OCI-LY3 (cell line): ENCODE results near the gene NBPF3.
"Not testable (repeated sequence)": the region's sequence is repeated elsewhere in the genome, so short reads cannot be mapped to it uniquely, and the experiment has no call there.

Experiments
- H2AFZ ChIP-seq: fragments of 200-600, 300-600 bp; shearing (Covaris generic); 2 replicates; pipeline ENCODE4 v1.6.0; 2014; ENCODE audit warnings: antibody characterized with exemption, low read depth, low read length
- H3K27ac ChIP-seq: fragments of 200-600, 300-600 bp; sonication (generic); 2 replicates; pipeline ENCODE4 v1.5.1; 2014; ENCODE audit warnings: mild to moderate bottlenecking, low read length, moderate library complexity, mixed read lengths
- H3K27me3 ChIP-seq: fragments of 200-600, 300-600 bp; sonication (generic); 2 replicates; pipeline ENCODE4 v1.6.1; 2014; ENCODE audit warnings: low read depth, low read length, mixed read lengths
- H3K36me3 ChIP-seq: fragments of 200-600, 300-600 bp; sonication (generic); replicated peaks from 2 replicates; pipeline ENCODE3; 2014; ENCODE audit warnings: low read depth, low read length, mixed read lengths
- H3K4me1 ChIP-seq: fragments of 300-600, 200-600 bp; sonication (generic); 2 replicates; pipeline ENCODE4 v1.6.1; 2014; ENCODE audit warnings: low read length, mixed read lengths
- H3K4me2 ChIP-seq: fragments of 200-600, 300-600 bp; sonication (generic); 2 replicates; pipeline ENCODE4 v1.6.1; 2014; ENCODE audit warnings: low read length, mixed read lengths
- H3K4me3 ChIP-seq: fragments of 300-600, 200-600 bp; sonication (generic); 2 replicates; pipeline ENCODE4 v1.5.1; 2014; ENCODE audit warnings: antibody characterized with exemption, mild to moderate bottlenecking, low read length, moderate library complexity
- H3K79me2 ChIP-seq: fragments of 300-600, 200-600 bp; shearing (Covaris generic); 2 replicates; pipeline ENCODE4 v1.6.1; 2014; ENCODE audit warnings: mild to moderate bottlenecking, low read length, mixed read lengths
- H3K9ac ChIP-seq: fragments of 300-600, 200-600 bp; shearing (Covaris generic); 2 replicates; pipeline ENCODE4 v1.6.0; 2014; ENCODE audit warnings: mild to moderate bottlenecking, low read length, moderate library complexity
- H3K9me3 ChIP-seq: fragments of 200-600, 300-600 bp; shearing (Covaris generic); 2 replicates; pipeline ENCODE4 v1.6.1; 2014; ENCODE audit warnings: low read length, mixed read lengths; ENCODE audit not compliant: insufficient read depth
- H4K20me1 ChIP-seq: fragments of 200-600, 300-600 bp; sonication (generic); 2 replicates; pipeline ENCODE4 v1.6.1; 2016; ENCODE audit warnings: low read length, mixed read lengths; ENCODE audit not compliant: insufficient read depth
- EZH2phosphoT487 ChIP-seq: fragments of 200-600 bp; shearing (Covaris generic); IDR thresholded peaks from 2 replicates; pipeline ENCODE4 v1.6.1; 2018; ENCODE audit warnings: antibody characterized with exemption, mixed run types, low read depth
- TF ChIP-seq, protein P1 (sequence below): fragments of 200-600, 300-600 bp; sonication (generic); IDR thresholded peaks from 2 replicates; pipeline ENCODE4 v1.5.1; 2014; ENCODE audit warnings: antibody characterized with exemption, low read length, low read depth

The NBPF3 gene

DNA sequence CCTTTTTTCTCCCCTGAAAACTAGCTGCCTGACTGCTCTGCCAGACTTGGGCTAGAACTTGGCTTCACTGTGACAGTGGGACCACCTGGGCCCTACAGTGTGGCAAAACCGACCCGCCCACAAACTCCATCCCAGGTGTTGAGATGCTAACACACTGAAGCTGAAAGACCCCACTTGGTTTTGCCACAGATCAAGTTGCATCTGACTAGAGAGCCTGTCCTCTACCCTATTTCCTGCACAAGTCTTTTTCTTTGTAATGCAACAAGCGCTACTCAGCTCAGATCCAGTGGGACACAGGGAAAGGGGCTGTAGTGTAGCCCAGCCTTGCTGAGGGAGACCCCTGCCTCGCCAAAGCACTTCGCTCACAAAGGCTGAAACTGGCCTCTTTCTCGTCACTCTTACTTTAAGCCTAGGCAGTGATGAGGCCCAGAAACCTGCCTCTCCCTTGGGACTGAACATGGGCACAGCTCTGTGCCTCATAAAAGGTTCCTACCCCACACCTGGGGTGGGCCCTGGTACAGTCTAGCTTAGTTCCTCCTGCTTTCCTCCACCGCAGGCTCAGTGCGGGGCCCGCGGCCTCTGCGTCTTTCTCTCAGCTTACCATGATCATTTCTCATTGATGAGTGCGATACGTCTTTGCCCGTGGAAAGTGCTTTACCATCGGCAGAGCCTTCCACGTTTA, 79.0 kb downstream of the NBPF3 start:
- Histone ChIP-seq H3K4me3 (peak overlapping the region; percentile 53), H3K27ac (peak overlapping the region; percentile 95), H3K4me1 (peaks cover 97% of the 10 kb centered on the region), H3K9ac (peak overlapping the region; percentile 70), H3K9me3 (peaks cover 3% of the 10 kb centered on the region; the same call in 1 of the 2 replicates), H2AFZ (peak overlapping the region; percentile 59; the same call in 1 of the 2 replicates), H3K79me2 (no peaks in the 10 kb centered on the region), H3K4me2 (peak overlapping the region; percentile 69), H4K20me1 (no peaks in the 10 kb centered on the region), H3K27me3 (no peaks in the 10 kb centered on the region), H3K36me3 (no peaks in the 10 kb centered on the region)
- TF ChIP-seq EZH2phosphoT487 = no peak
- TF ChIP-seq, protein P1, sequence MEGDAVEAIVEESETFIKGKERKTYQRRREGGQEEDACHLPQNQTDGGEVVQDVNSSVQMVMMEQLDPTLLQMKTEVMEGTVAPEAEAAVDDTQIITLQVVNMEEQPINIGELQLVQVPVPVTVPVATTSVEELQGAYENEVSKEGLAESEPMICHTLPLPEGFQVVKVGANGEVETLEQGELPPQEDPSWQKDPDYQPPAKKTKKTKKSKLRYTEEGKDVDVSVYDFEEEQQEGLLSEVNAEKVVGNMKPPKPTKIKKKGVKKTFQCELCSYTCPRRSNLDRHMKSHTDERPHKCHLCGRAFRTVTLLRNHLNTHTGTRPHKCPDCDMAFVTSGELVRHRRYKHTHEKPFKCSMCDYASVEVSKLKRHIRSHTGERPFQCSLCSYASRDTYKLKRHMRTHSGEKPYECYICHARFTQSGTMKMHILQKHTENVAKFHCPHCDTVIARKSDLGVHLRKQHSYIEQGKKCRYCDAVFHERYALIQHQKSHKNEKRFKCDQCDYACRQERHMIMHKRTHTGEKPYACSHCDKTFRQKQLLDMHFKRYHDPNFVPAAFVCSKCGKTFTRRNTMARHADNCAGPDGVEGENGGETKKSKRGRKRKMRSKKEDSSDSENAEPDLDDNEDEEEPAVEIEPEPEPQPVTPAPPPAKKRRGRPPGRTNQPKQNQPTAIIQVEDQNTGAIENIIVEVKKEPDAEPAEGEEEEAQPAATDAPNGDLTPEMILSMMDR = no peak

DNA sequence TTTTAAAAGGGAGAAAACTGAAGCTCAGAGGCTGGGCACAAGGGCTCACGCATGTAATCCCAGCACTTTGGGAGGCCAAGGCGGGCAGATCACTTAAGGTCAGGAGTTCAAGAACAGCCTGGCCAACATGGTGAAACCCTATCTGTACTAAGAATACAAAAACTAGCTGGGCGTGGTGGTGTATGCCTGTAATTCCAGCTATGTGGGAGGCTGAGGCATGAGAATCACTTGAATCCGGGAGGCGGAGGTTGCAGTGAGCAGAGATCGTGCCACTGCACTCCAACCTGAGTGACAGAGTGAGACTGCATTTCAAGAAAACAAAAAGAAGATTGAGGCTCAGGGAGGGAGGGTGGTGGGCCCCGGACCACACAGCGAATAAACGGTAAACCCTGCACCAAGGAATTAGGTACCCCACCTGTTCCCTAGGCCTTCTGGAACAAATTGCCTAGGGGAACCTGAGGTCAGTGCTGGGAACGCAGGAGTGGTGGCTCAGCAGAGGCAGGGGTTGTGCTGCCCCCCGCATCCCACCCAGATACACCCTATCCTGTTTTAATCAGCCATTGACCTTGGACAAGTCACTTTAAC, 79.6 kb downstream of the NBPF3 start:
- Histone ChIP-seq H3K4me2 (peak overlapping the region; percentile 69), H3K4me3 (peak overlapping the region; percentile 53)
- H3K79me2 ChIP-seq = not testable (repeated sequence)

DNA sequence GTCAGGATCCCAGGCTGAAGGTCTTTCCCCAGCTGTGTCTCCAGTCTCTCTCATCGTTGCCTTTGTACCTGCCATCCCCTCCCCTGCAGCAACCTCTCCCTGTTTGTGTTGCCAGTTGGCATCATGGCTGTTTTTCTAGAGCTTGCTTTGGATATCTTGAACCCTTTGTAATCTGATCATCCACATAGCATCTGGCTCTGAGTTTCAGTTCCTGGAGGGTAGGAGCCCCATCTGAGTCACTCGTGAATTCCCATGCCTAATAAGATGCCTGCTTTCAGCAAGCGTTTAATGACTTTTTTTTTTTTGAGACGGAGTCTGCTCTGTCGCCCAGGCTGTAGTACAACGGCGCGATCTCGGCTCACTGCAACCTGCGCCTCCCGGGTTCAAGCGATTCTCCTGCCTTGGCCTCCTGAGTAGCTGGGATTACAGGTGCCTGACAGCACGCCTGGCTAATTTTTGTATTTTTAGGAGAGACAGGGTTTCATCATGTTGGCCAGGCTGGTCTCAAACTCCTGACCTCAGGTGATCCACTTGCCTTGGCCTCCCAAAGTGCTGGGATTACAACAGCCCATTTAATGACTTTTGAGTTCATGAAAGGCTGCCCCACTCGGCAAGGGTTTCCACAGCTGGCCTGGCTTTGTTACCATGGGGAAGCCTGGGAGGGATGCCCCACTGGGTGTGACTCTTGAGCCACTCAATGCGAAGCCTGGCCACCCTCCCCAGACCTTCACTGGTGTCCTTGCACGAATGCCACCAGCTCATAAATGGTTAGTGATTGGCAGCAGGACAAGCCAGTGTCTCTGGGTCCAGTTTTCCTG, 81.2 kb downstream of the NBPF3 start:
- peaks cover 96% of the 10 kb centered on the region for H3K4me1 ChIP-seq
- peaks cover 3% of the 10 kb centered on the region; the same call in 1 of the 2 replicates for H3K9me3 ChIP-seq
- H3K27ac ChIP-seq = peak overlapping the region; percentile 95
- no peaks in the 10 kb centered on the region for H3K36me3 ChIP-seq
- peak overlapping the region; percentile 45 for H3K4me3 ChIP-seq
- no peaks in the 10 kb centered on the region for H4K20me1 ChIP-seq
- H3K79me2 ChIP-seq = no peaks in the 10 kb centered on the region
- no peak for TF ChIP-seq EZH2phosphoT487
- TF ChIP-seq, protein P1 = no peak
- H3K4me2 ChIP-seq = peak overlapping the region; percentile 69
- H3K9ac ChIP-seq = peak overlapping the region; percentile 70; the same call in 1 of the 2 replicates
- no peaks in the 10 kb centered on the region for H3K27me3 ChIP-seq
- H2AFZ ChIP-seq = no peak overlapping the region

More for the DNA sequence above, 79.6 kb downstream of the NBPF3 start:
- H3K4me1 ChIP-seq = peaks cover 96% of the 10 kb centered on the region
- not testable (repeated sequence) for H3K36me3 ChIP-seq, H3K9me3 ChIP-seq, H3K27me3 ChIP-seq, H4K20me1 ChIP-seq
- peak overlapping the region; percentile 59; the same call in 1 of the 2 replicates for H2AFZ ChIP-seq
- peak overlapping the region; percentile 95 for H3K27ac ChIP-seq
- H3K9ac ChIP-seq = peak overlapping the region; percentile 70

DNA sequence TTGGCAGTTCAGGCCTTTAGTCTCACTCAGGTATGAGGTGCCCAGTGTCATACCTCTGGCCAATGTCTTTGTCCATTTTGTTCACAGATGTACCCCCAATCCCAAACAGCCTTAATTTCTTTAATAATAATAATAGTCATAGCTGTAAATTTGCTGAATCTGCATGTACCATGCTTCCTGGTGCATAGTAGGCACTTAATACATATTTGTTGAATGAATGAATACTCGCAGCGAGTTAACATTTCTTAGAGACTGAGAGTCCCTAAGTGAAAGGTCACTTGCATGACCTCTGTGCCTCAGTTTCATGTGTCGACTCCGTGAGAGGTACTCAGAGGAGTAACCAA, 81.8 kb downstream of the NBPF3 start:
- H3K36me3 ChIP-seq = no peaks in the 10 kb centered on the region
- no peaks in the 10 kb centered on the region for H3K27me3 ChIP-seq
- no peaks in the 10 kb centered on the region for H3K79me2 ChIP-seq
- H3K4me1 ChIP-seq = peaks cover 96% of the 10 kb centered on the region
- H3K9ac ChIP-seq = peak overlapping the region; percentile 52; the same call in 1 of the 2 replicates
- H2AFZ ChIP-seq = no peak overlapping the region
- no peaks in the 10 kb centered on the region for H4K20me1 ChIP-seq
- peak overlapping the region; percentile 19; the same call in 1 of the 2 replicates for H3K4me3 ChIP-seq
- H3K27ac ChIP-seq = peak overlapping the region; percentile 95
- peaks cover 3% of the 10 kb centered on the region; the same call in 1 of the 2 replicates for H3K9me3 ChIP-seq
- TF ChIP-seq, protein P1 = no peak
- TF ChIP-seq EZH2phosphoT487 = no peak
- peak overlapping the region; percentile 69 for H3K4me2 ChIP-seq
